Endothelial cell of umbilical vein (primary cell): ENCODE data around the gene OLFML2B. TPM values are rescaled to one million over a fixed set of nuclear protein-coding genes. Genes with fewer than 3 reads are reported as not detected.

ENCODE experiments used
- BruUV-seq: library from RNA; stranded (reverse); fragments of 400-500 nt; replicated peaks from 2 replicates; lab custom pipeline; 2021; lab: Mats Ljungman, UMichigan
- CTCF ChIA-PET: fragments of 300-600, 350-600 bp; sonication (Branson Sonifier 250); formaldehyde crosslinking; loops from one replicate; lab custom pipeline; 2021; ENCODE audit warnings: antibody characterized with exemption, inconsistent platforms; lab: Charles Lee
- POLR2A ChIA-PET: fragments of 300-600, 350-600 bp; sonication (Branson Sonifier 250); formaldehyde crosslinking; loops from one replicate; lab custom pipeline; 2021; ENCODE audit warnings: antibody characterized with exemption, inconsistent platforms; lab: Charles Lee
- DNase-seq: peaks from one replicate; pipeline ENCODE4 v3.0.0-alpha.2; 2011; ENCODE audit warnings: low read depth, low spot score
- FAIRE-seq: peaks from 2 replicates; lab custom pipeline; 2011; peaks lifted over from hg19 to GRCh38; lab: Jason Lieb, UNC
- H2AFZ ChIP-seq: 2 replicates; pipeline ENCODE4 v1.6.0; 2012; ENCODE audit warnings: low read depth, low read length, control low read depth, inconsistent platforms
- H3K27ac ChIP-seq: 2 replicates; pipeline ENCODE4 v1.5.1; 2011; ENCODE audit warnings: low read depth, mild to moderate bottlenecking, control low read depth, low read length, moderate library complexity; ENCODE audit not compliant: insufficient read depth
- H3K27me3 ChIP-seq, 2 experiments: 2 replicates each; pipeline versions ENCODE4 v1.6.0 to v1.6.1; 2011; ENCODE audit warnings: low read length in 2 of 2, mixed read lengths in 1 of 2; ENCODE audit not compliant: control insufficient read depth in 2 of 2, insufficient read depth in 2 of 2
- H3K36me3 ChIP-seq, 2 experiments: 2 replicates in 1 of 2; 3 replicates in 1 of 2; pipeline ENCODE4 v1.5.1; 2011; ENCODE audit warnings: low read length in 2 of 2, mild to moderate bottlenecking in 1 of 2, moderate library complexity in 1 of 2; ENCODE audit not compliant: control insufficient read depth in 2 of 2, insufficient read depth in 2 of 2; ENCODE audit errors: extremely low read depth in 1 of 2
- H3K4me1 ChIP-seq: 3 replicates; pipeline ENCODE4 v1.5.1; 2011; ENCODE audit warnings: mild to moderate bottlenecking, low read length; ENCODE audit not compliant: control insufficient read depth, insufficient read depth; ENCODE audit errors: extremely low read depth
- H3K4me2 ChIP-seq: 2 replicates; pipeline ENCODE4 v1.6.1; 2011; ENCODE audit warnings: low read length, control low read depth, mixed read lengths; ENCODE audit not compliant: insufficient read depth
- H3K4me3 ChIP-seq, 3 experiments: fragments of 200-600 bp in 1 of 3; sonication (generic), shearing (Covaris generic) in 1 of 3; replicated peaks in 1 of 3; 2 replicates each; pipeline ENCODE4 v1.5.1; 2011 to 2016; ENCODE audit warnings: control low read depth in 3 of 3, low read length in 3 of 3, mild to moderate bottlenecking in 2 of 3, inconsistent platforms in 1 of 3, low read depth in 1 of 3, moderate library complexity in 1 of 3; ENCODE audit not compliant: insufficient read depth in 1 of 3
- H3K79me2 ChIP-seq: 2 replicates; pipeline ENCODE4 v1.6.0; 2012; ENCODE audit warnings: low read length, inconsistent platforms; ENCODE audit not compliant: control insufficient read depth, insufficient read depth
- H3K9ac ChIP-seq: replicated peaks from 2 replicates; pipeline ENCODE3; 2011; ENCODE audit warnings: low read length, control low read depth; ENCODE audit not compliant: insufficient read depth; ENCODE audit errors: extremely low read depth
- H3K9me1 ChIP-seq: replicated peaks from 3 replicates; pipeline ENCODE4 v1.6.0; 2011; ENCODE audit warnings: mild to moderate bottlenecking, low read length; ENCODE audit not compliant: control insufficient read depth, insufficient read depth; ENCODE audit errors: extremely low read depth
- H3K9me3 ChIP-seq: replicated peaks from 2 replicates; pipeline ENCODE4 v1.5.1; 2012; ENCODE audit warnings: low read length, inconsistent platforms; ENCODE audit not compliant: control insufficient read depth, insufficient read depth
- H4K20me1 ChIP-seq: replicated peaks from 2 replicates; pipeline ENCODE3; 2011; ENCODE audit warnings: mild to moderate bottlenecking, low read length; ENCODE audit not compliant: control insufficient read depth, insufficient read depth; ENCODE audit errors: extremely low read depth
- CTCF ChIP-seq, 2 donors: IDR thresholded peaks; 1 replicate in 1 of 2; 2 replicates in 1 of 2; pipeline ENCODE4 v1.5.1; 2011; ENCODE audit warnings: low read length in 2 of 2, mild to moderate bottlenecking in 2 of 2, moderate library complexity in 2 of 2, control low read depth in 1 of 2, inconsistent platforms in 1 of 2, low read depth in 1 of 2; ENCODE audit not compliant: insufficient read depth in 1 of 2; ENCODE audit errors: extremely low read depth in 1 of 2
- EZH2 ChIP-seq: IDR thresholded peaks from 2 replicates; pipeline ENCODE4 v1.6.1; 2012; ENCODE audit warnings: borderline replicate concordance, low read depth, mild to moderate bottlenecking, moderate library complexity, low read length, inconsistent platforms; ENCODE audit not compliant: severe bottlenecking
- FOS ChIP-seq: IDR thresholded peaks from 2 replicates; pipeline ENCODE4 v1.6.1; 2011; ENCODE audit warnings: mild to moderate bottlenecking, low read length, moderate library complexity, borderline replicate concordance; ENCODE audit not compliant: insufficient read depth
- GATA2 ChIP-seq: IDR thresholded peaks from 2 replicates; pipeline ENCODE4 v1.7.0; 2011; ENCODE audit warnings: low read depth, mild to moderate bottlenecking, moderate library complexity, mixed read lengths, low read length; ENCODE audit not compliant: insufficient read length, insufficient read depth
- JUN ChIP-seq: IDR thresholded peaks from 2 replicates; pipeline ENCODE4 v1.6.1; 2011; ENCODE audit warnings: borderline replicate concordance, low read depth; ENCODE audit not compliant: insufficient read length, insufficient read depth
- POLR2AphosphoS5 ChIP-seq: IDR thresholded peaks from 2 replicates; pipeline ENCODE4 v1.6.1; 2012; ENCODE audit warnings: low read depth, mild to moderate bottlenecking, control low read depth, low read length, moderate library complexity; ENCODE audit not compliant: insufficient read depth
- dilution Hi-C: fragments of 300-500 bp; cut with MboI; formaldehyde crosslinking; loops from one replicate; pipeline ENCODE4 v1.15.0; 2019; ENCODE audit warnings: low sequenced_read_pairs; ENCODE audit not compliant: extremely low pct_ligation_motif_present
- intact Hi-C: fragments of 100-400 bp; cut with micrococcal nuclease; formaldehyde crosslinking; loops from one replicate; pipeline ENCODE4 v1.10.0; 2022
- polyA plus RNA-seq, 4 experiments: library from polyadenylated mRNA; depleted of rRNA in 3 of 4; stranded (reverse) in 3 of 4; unstranded in 1 of 4; fragments of >200 nt; gene quantifications; 2 replicates each; pipeline versions ENCODE4 v1.2.1 to v1.2.3, GENCODE V29; 2011 to 2012; ENCODE audit warnings: missing spikeins in 1 of 4
- total RNA-seq: library from RNA; stranded (reverse); gene quantifications from 2 replicates; pipeline ENCODE4 v1.2.3, GENCODE V29; 2021

OLFML2B gene
- total and polyA plus RNA-seq, 2 donors (not counting 3 experiments of a cell fraction or from before 2014, with no cell fraction given) = 0.58 to 0.62 TPM

- DNase-seq = no peak
- Histone ChIP-seq H3K27me3 (peaks cover 12 to 18% of the 10 kb centered on the region in 2 experiments), H3K9ac (no peak overlapping the region), H3K36me3 (no peaks in the 10 kb centered on the region), H3K4me1 (no peaks in the 10 kb centered on the region), H4K20me1 (no peaks in the 10 kb centered on the region), H2AFZ (no peak overlapping the region), H3K9me1 (no peaks in the 10 kb centered on the region), H3K9me3 (no peaks in the 10 kb centered on the region), H3K79me2 (no peaks in the 10 kb centered on the region), H3K27ac (no peak overlapping the region), H3K4me3 (no peak overlapping the region), H3K4me2 (no peak overlapping the region)
- no TSS peak for BruUV-seq
- CTCF ChIA-PET = no interaction called here
- dilution Hi-C loops = no loop called here
- no peak for TF ChIP-seq POLR2AphosphoS5
- no peak for TF ChIP-seq JUN
- no peak for TF ChIP-seq EZH2
- no peak for TF ChIP-seq GATA2
- no peak for FAIRE-seq
- POLR2A ChIA-PET = no interaction called here
- intact Hi-C loops = no loop called here
Observed at GRCh38 chr1:161987303-161987702, 36.4 kb downstream of the OLFML2B start.

GRCh38 chr1:161986328-161986727 lies 37.3 kb downstream of the OLFML2B start:
- no peaks in the 10 kb centered on the region for H3K36me3 ChIP-seq
- H3K4me2 ChIP-seq = no peak overlapping the region
- TF ChIP-seq FOS = no peak
- no peak for TF ChIP-seq CTCF (IDR thresholded peaks at IDR 0.05; ENCODE audit: extremely low read depth in 1 of 2, insufficient read depth in 1 of 2, low read depth in 1 of 2, low read length in 2 of 2)
- no peak for TF ChIP-seq JUN
- BruUV-seq = no TSS peak
- ChIA-PET POLR2A (no interaction called here), CTCF (interaction anchor here (1.4 kb wide), 1 partner anchor 30 kb away, joined by 3 read pairs; no protein-coding TSS in a partner anchor)
- dilution Hi-C loops (no loop called here), intact Hi-C loops (no loop called here)
- H3K9me1 ChIP-seq = no peaks in the 10 kb centered on the region
- no peaks in the 10 kb centered on the region for H3K4me1 ChIP-seq
- H3K4me3 ChIP-seq = no peak overlapping the region
- H3K27ac ChIP-seq = no peak overlapping the region
- H2AFZ ChIP-seq = no peak overlapping the region
- no peaks in the 10 kb centered on the region for H3K79me2 ChIP-seq
- peaks cover 8 to 13% of the 10 kb centered on the region in 2 experiments for H3K27me3 ChIP-seq
- no peak for DNase-seq
- H4K20me1 ChIP-seq = no peaks in the 10 kb centered on the region
- H3K9ac ChIP-seq = no peak overlapping the region
- H3K9me3 ChIP-seq = no peaks in the 10 kb centered on the region
- no peak for FAIRE-seq
